GM23338 (cell line): ENCODE data around the gene C1QA. TPM values are rescaled to one million over a fixed set of nuclear protein-coding genes. Genes with fewer than 3 reads are reported as not detected.

Experiments
- ATAC-seq: fragments of 200-7000 bp; cut with Tn5 transposase; 3 replicates; pipeline ENCODE4 v1.9.1; 2020
- DNase-seq: peaks from one replicate; pipeline ENCODE4 v3.0.0-alpha.2; 2015; ENCODE audit warnings: low spot score
- H2AFZ ChIP-seq: fragments of 200-600 bp; sonication (generic); 2 replicates; pipeline ENCODE4 v1.8.0; 2016; ENCODE audit warnings: antibody characterized with exemption, mild to moderate bottlenecking, moderate library complexity
- H3F3A ChIP-seq: fragments of 200-600 bp; sonication (generic); replicated peaks from 2 replicates; pipeline ENCODE4 v1.8.0; 2017; ENCODE audit warnings: antibody characterized with exemption, mixed run types, low read depth
- H3K27ac ChIP-seq: fragments of 200-600 bp; sonication (generic); 2 replicates; pipeline ENCODE4 v1.6.1; 2016; ENCODE audit warnings: low read depth
- H3K27me3 ChIP-seq: fragments of 200-600 bp; sonication (generic); 2 replicates; pipeline ENCODE4 v1.8.0; 2016; ENCODE audit warnings: mild to moderate bottlenecking, mixed run types, moderate library complexity; ENCODE audit not compliant: insufficient read depth
- H3K36me3 ChIP-seq: fragments of 200-600 bp; sonication (generic); 2 replicates; pipeline ENCODE4 v1.8.0; 2016; ENCODE audit warnings: mild to moderate bottlenecking; ENCODE audit not compliant: insufficient read depth
- H3K4me1 ChIP-seq: fragments of 200-600 bp; sonication (generic); 2 replicates; pipeline ENCODE4 v1.8.0; 2016; ENCODE audit warnings: mild to moderate bottlenecking, moderate library complexity; ENCODE audit not compliant: insufficient read depth
- H3K4me2 ChIP-seq: fragments of 200-600 bp; sonication (generic); 2 replicates; pipeline ENCODE4 v1.7.1; 2017; ENCODE audit warnings: mixed run types
- H3K4me3 ChIP-seq: fragments of 200-600 bp; sonication (generic); 2 replicates; pipeline ENCODE4 v1.6.1; 2016; ENCODE audit warnings: mixed run types
- H3K79me2 ChIP-seq: fragments of 200-600 bp; sonication (generic); replicated peaks from 2 replicates; pipeline ENCODE4 v1.8.0; 2017; ENCODE audit warnings: mild to moderate bottlenecking; ENCODE audit not compliant: insufficient read depth
- H3K9me2 ChIP-seq: fragments of 200-600 bp; sonication (generic); 2 replicates; pipeline ENCODE4 v1.8.0; 2017; ENCODE audit not compliant: insufficient read depth
- H4K20me1 ChIP-seq: fragments of 200-600 bp; sonication (generic); replicated peaks from 2 replicates; pipeline ENCODE4 v1.8.0; 2017; ENCODE audit warnings: mild to moderate bottlenecking; ENCODE audit not compliant: insufficient read depth
- H3K27ac Mint-ChIP-seq: 2 replicates; pipeline ENCODE4 v1.8.0; 2020; ENCODE audit warnings: inconsistent platforms, mild to moderate bottlenecking, moderate library complexity, mixed read lengths
- H3K27me3 Mint-ChIP-seq: 3 replicates; pipeline ENCODE4 v1.8.0; 2022; ENCODE audit warnings: low read depth, mild to moderate bottlenecking, moderate library complexity, mixed read lengths, inconsistent platforms; ENCODE audit not compliant: insufficient read depth, poor library complexity
- H3K36me3 Mint-ChIP-seq: 3 replicates; pipeline ENCODE4 v1.8.0; 2021; ENCODE audit warnings: low read depth, mild to moderate bottlenecking, inconsistent platforms, moderate library complexity, mixed read lengths
- H3K4me1 Mint-ChIP-seq: 3 replicates; pipeline ENCODE4 v1.8.0; 2020; ENCODE audit warnings: mild to moderate bottlenecking, inconsistent platforms, mixed read lengths
- H3K4me3 Mint-ChIP-seq: 3 replicates; pipeline ENCODE4 v1.8.0; 2021; ENCODE audit warnings: moderate library complexity, mild to moderate bottlenecking, inconsistent platforms, mixed read lengths
- H3K9me3 Mint-ChIP-seq: 3 replicates; pipeline ENCODE4 v1.8.0; 2020; ENCODE audit warnings: moderate library complexity, mild to moderate bottlenecking, inconsistent platforms, mixed read lengths
- CREB1 ChIP-seq: fragments of 250-450 bp; sonication (Bioruptor Pico); IDR thresholded peaks from 2 replicates; pipeline ENCODE4 v1.5.0; 2020; ENCODE audit warnings: low read depth, mild to moderate bottlenecking, moderate library complexity
- ETS1 ChIP-seq: IDR thresholded peaks from 2 replicates; pipeline ENCODE4 v1.6.1; 2016; ENCODE audit warnings: antibody characterized with exemption
- EZH2 ChIP-seq: fragments of 200-600 bp; sonication (generic); IDR thresholded peaks from one replicate; pipeline ENCODE4 v1.8.0; 2017; ENCODE audit warnings: antibody characterized with exemption, mild to moderate bottlenecking, low read depth; ENCODE audit not compliant: unreplicated experiment
- JUNB ChIP-seq: IDR thresholded peaks from one replicate; pipeline ENCODE4 v1.6.1; 2016; ENCODE audit warnings: antibody characterized with exemption; ENCODE audit not compliant: unreplicated experiment
- NANOG ChIP-seq: IDR thresholded peaks from 2 replicates; pipeline ENCODE4 v1.6.1; 2016; ENCODE audit warnings: antibody characterized with exemption, borderline replicate concordance
- POLR2AphosphoS5 ChIP-seq: IDR thresholded peaks from 2 replicates; pipeline ENCODE4 v1.6.1; 2016; ENCODE audit warnings: antibody characterized with exemption, low read depth
- ZNF114 ChIP-seq: fragments of 250-450 bp; sonication (Bioruptor Pico); IDR thresholded peaks from 2 replicates; pipeline ENCODE4 v1.5.0; 2020; ENCODE audit warnings: mild to moderate bottlenecking, moderate library complexity
- ZNF331 ChIP-seq: fragments of 250-450 bp; sonication (Bioruptor Pico); IDR thresholded peaks from 2 replicates; pipeline ENCODE4 v1.5.0; 2020; ENCODE audit warnings: low read depth, mild to moderate bottlenecking, moderate library complexity
- ZNF462 ChIP-seq: fragments of 250-450 bp; sonication (Bioruptor Pico); IDR thresholded peaks from 2 replicates; pipeline ENCODE4 v1.5.0; 2020; ENCODE audit warnings: mild to moderate bottlenecking, moderate library complexity
- polyA plus RNA-seq: library from polyadenylated mRNA; unstranded; fragments of >200 nt; fragmentation: Nextera tagmentation; extraction: Ambion mirVana; gene quantifications from 2 replicates; pipeline ENCODE4 v1.2.1, GENCODE V29; 2016
- total RNA-seq: library from RNA; depleted of rRNA; stranded (reverse); fragments of >200 nt; shearing (Covaris generic); gene quantifications from 2 replicates; pipeline ENCODE4 v1.2.3, GENCODE V29; 2014

The C1QA gene
- total and polyA plus RNA-seq, 2 experiments from 2014 or later = not detected

GRCh38 chr1:22608361-22608760, 28.1 kb upstream of the C1QA start:
- Histone ChIP-seq H3K4me1 (0 out of 2 replicates have a peak, but pooled peaks cover 6% of the 10 kb centered on the region), H4K20me1 (peaks cover 9% of the 10 kb centered on the region; the same call in 1 of the 2 replicates), H3K27me3 (no peaks in the 10 kb centered on the region), H3F3A (no peaks in the 10 kb centered on the region), H3K27ac (no peak overlapping the region), H2AFZ (no peak overlapping the region), H3K79me2 (no peaks in the 10 kb centered on the region), H3K36me3 (no peaks in the 10 kb centered on the region), H3K4me3 (no peak overlapping the region), H3K9me2 (no peaks in the 10 kb centered on the region), H3K4me2 (no peak overlapping the region)
- no peak overlapping the region for H3K27ac Mint-ChIP-seq
- DNase-seq = no peak
- H3K9me3 Mint-ChIP-seq = no peaks in the 10 kb centered on the region; the same call in 2 of the 3 replicates
- H3K4me3 Mint-ChIP-seq = no peak overlapping the region
- peaks cover 24% of the 10 kb centered on the region for H3K27me3 Mint-ChIP-seq
- no peak for ATAC-seq
- TF ChIP-seq POLR2AphosphoS5 (no peak), CREB1 (no peak), ZNF331 (CRISPR knock-in tag) (no peak), EZH2 (no peak), JUNB (no peak), NANOG (no peak)
- no peaks in the 10 kb centered on the region for H3K36me3 Mint-ChIP-seq
- peaks cover 42% of the 10 kb centered on the region for H3K4me1 Mint-ChIP-seq

DNA sequence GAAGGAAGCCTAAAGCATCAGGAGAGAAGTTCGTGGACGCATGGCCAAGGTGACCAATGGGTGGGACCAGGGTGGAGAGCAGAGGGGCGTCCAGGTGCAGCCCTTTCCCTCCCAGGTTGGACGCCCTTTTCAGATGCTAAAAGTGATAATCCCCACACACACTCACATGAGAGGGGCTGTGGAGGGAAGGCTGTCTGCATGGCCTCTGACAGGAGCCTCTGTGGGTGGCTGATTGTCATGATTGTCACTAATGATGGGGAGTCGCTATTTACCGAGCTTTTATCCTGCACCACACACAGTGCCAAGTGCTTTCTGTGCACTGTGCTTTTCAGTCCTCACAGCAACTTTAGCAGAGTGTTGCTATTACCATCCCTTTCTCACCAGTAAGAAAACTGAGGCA, 27.1 kb upstream of the C1QA start:
- peaks cover 24% of the 10 kb centered on the region for H3K27me3 Mint-ChIP-seq
- peaks cover 35% of the 10 kb centered on the region for H3K4me1 Mint-ChIP-seq
- ATAC-seq = no peak; the same call in 2 of the 3 replicates
- H3F3A ChIP-seq = no peaks in the 10 kb centered on the region
- no peak overlapping the region for H3K4me2 ChIP-seq
- H3K27ac Mint-ChIP-seq = no peak overlapping the region
- TF ChIP-seq EZH2 (no peak), ZNF114 (CRISPR knock-in tag) (no peak), POLR2AphosphoS5 (no peak), JUNB (no peak), ETS1 (no peak), ZNF462 (no peak), CREB1 (no peak)
- no peak overlapping the region for H3K27ac ChIP-seq
- no peaks in the 10 kb centered on the region for H3K79me2 ChIP-seq
- no peaks in the 10 kb centered on the region for H3K9me2 ChIP-seq
- no peak overlapping the region for H2AFZ ChIP-seq
- H3K27me3 ChIP-seq = no peaks in the 10 kb centered on the region
- no peaks in the 10 kb centered on the region; the same call in 2 of the 3 replicates for H3K9me3 Mint-ChIP-seq
- no peak overlapping the region for H3K4me3 ChIP-seq
- no peaks in the 10 kb centered on the region for H3K36me3 Mint-ChIP-seq
- H3K36me3 ChIP-seq = no peaks in the 10 kb centered on the region
- H3K4me1 ChIP-seq = 0 out of 2 replicates have a peak, but pooled peaks cover 6% of the 10 kb centered on the region
- peaks cover 9% of the 10 kb centered on the region; the same call in 1 of the 2 replicates for H4K20me1 ChIP-seq
- DNase-seq = no peak
- no peak overlapping the region for H3K4me3 Mint-ChIP-seq
